ENCODE data around the gene C3orf80. TPM values are rescaled to one million over a fixed set of nuclear protein-coding genes. Genes with fewer than 3 reads are reported as not detected.

The C3orf80 gene
- total RNA-seq, 1 donor from 2014 or later = 0.15 TPM

Other genes with a start within 250 kb of the C3orf80 start
- 0.32 TPM for gene IL12A, start 236.6 kb upstream of the C3orf80 start, total RNA-seq
- gene IFT80, start 173.8 kb downstream of the C3orf80 start, total RNA-seq = 9.8 TPM
- gene SMC4, start 174.2 kb downstream of the C3orf80 start, total RNA-seq = 19.4 TPM
- 0.40 TPM for gene TRIM59, start 224.4 kb downstream of the C3orf80 start, total RNA-seq

Data from left ventricle myocardium superior (tissue), 1 donor.